Glomerular endothelial cell (primary cell): Measurements from ENCODE around the gene STAP2. TPM values are rescaled to one million over a fixed set of nuclear protein-coding genes. Genes with fewer than 3 reads are reported as not detected.
"Not testable (repeated sequence)": the region's sequence is repeated elsewhere in the genome, so short reads cannot be mapped to it uniquely, and the experiment has no call there.

Experiments
- DNase-seq: peaks from one replicate; pipeline ENCODE4 v3.0.0-alpha.2; 2011; ENCODE audit warnings: low read depth, low spot score; ENCODE audit errors: extremely low read depth
- total RNA-seq: library from RNA; depleted of rRNA; stranded (reverse); fragments of >200 nt; gene quantifications from 2 replicates; pipeline ENCODE4 v1.2.3, GENCODE V29; 2015

The STAP2 gene
- total RNA-seq, 1 donor from 2014 or later, result 29.3 TPM

- no peak for DNase-seq
Observed at GRCh38 chr19:4303819-4304537, 34.6 kb downstream of the STAP2 start.

GRCh38 chr19:4302243-4302640 is 36.4 kb downstream of the STAP2 start, which contains the start of gene TMIGD2:
TMIGD2 (minus strand) TSS chr19:4302389; CDS start chr19:4302385, 4 bp downstream.
- no peak for DNase-seq

GRCh38 chr19:4301590-4302242 is 36.9 kb downstream of the STAP2 start:
- DNase-seq, result no peak

DNA sequence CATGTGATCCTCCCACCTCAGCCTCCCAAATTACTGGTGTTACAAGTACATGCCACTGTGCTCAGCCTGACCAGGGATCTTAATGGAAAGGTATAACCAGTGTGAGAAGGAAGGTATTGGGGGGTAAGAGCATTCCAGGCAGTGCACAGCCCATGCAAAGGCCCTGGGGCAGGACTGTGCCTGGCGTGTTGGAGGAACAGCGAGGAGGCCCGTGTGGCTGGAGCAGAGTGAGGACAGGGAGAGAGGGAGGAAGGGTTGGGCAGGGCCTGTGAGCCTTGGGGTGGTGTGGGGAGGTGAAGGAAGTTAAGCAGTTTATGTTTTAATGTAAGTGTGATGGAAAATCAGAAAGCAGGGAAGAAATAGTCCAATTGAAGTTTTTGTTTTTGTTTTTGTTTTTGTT is 38.0 kb downstream of the STAP2 start:
- no peak for DNase-seq

- no peak for DNase-seq
Observed at GRCh38 chr19:4298810-4299550, 39.6 kb downstream of the STAP2 start.

DNA sequence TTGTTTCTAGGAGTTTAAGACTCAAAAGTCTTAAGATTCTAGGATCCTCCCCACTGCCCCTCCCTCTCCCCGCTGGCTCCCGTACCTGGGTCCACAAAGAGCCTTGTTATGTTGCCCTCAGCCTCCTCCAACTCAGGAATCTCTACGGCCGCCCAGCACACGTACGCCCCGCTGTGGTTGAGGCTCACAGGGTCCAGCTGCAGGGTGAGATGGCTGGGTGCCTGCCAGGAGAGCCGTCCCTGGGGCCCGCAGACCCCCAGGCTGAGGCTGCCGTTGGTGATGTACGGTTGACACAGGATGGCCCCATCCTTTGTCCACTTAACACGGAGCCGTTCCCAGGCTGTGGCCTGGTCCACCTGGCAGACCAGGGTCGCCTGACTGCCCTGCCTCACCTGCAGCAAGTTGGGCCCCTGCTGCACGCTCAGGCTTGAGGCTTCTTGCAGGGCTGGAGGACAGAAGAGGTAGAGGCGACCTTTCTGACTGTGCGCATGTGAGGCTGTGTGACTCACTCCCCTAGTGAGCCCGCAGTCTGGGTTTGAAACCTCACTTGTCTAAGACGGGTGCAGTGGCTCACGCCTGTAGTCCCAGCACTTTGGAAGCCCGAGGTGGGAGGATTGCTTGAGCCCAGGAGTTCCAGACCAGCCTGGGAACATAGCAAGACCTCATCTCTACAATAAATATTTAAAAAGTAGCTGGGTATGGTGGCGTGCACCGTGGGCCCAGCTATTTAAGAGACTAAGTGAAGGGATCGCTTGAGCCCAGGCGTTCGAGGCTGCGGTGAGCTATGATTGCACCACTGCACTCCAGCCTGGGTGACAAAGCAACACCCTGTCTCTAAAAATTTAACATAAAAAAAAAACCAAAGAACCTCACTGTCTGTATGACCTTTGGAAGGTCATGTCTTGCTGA is 40.5 kb downstream of the STAP2 start:
- no peak for DNase-seq

GRCh38 chr19:4295972-4296771 is 42.5 kb downstream of the STAP2 start:
- DNase-seq, result no peak

DNA sequence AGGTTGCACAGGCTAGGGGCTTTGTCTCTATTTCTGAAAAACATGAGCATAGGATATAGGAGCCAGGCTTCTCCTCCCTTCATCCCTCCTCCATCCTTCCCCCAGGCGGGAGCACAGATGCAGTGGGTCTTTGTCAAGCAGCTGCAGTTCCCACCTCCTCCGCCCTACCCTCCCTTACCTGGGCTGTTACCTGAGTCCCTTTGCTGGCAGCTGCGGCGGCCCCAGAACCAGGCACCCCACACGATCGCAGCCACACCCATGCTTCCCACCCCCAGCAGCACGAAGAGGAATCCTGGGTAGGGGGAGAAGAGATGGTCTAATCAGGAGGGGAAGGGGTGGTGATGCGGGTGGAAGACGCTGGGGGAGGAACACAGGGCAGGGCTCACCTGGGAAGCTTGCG is 44.2 kb downstream of the STAP2 start:
- DNase-seq, result no peak

DNA sequence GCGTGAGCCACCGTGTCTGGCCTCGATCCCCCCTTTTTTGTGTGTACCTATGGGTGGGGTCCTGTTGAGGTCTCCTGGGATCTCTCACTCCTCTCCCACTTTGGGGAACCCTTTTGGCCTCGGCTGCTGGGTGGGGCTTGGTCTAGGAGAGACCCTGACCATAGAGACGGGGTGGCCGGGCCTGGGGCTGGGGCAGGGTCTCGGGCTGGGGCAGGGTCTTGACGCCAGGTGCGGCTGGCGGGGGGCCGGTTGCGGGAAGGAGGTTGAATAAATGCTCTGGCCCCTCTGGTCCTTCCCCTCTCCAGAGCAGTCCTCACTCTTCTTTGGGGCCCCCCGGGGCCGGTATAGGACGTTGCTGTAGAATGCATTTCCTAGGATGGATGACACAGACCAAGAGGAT is 46.1 kb downstream of the STAP2 start:
- no peak for DNase-seq

DNA sequence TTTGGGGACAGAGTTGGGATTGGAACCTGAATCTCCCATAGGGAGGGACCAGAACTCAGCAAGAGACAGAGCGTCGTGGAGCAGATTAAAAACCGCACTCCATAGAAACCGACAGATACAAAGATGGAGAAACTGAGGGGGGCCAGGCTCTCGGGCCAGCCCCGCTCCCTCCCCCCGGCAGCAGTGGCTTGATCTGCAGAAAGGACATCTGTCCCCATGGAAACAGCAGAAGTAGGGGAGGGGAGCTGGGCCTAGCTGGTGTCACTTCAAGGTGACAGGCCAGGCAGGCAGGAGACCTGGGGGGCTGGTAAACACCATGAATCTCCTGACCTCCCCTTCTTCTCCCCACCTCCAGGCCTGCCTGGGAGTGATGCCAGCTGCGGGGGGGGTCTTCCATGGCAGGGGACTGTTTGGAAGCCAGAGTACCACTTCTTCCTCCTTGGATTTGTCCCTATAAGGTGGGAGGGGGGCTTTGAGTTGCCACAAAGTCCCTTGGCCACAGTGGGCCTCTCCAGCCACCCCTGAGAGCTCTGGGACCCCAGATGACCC is 47.4 kb downstream of the STAP2 start:
- DNase-seq, result no peak

GRCh38 chr19:4288091-4288777 is 50.4 kb downstream of the STAP2 start:
- DNase-seq, result no peak

DNA sequence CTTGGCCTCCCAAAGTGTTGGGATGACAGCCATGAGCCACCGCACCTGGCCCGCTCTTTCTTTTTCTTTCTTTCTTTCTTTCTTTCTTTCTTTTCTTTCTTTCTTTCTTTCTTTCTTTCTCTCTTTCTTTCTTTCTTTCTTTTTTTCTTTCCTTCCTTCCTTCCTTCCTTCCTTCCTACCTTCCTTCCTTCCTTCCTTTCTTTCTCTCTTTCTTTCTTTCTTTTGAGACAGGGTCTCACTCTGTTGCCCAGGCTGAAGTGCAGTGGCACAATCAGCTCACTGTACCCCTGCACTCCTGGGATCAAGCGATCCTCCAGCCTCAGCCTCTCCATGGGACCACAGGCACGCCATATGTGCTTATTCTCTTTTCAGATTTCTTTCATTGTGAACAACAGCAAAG is 52.5 kb downstream of the STAP2 start:
- DNase-seq, result not testable (repeated sequence)

GRCh38 chr19:4284974-4285373 is 53.7 kb downstream of the STAP2 start:
- no peak for DNase-seq

- no peak for DNase-seq
Observed at GRCh38 chr19:4284176-4284958, 54.3 kb downstream of the STAP2 start.

DNA sequence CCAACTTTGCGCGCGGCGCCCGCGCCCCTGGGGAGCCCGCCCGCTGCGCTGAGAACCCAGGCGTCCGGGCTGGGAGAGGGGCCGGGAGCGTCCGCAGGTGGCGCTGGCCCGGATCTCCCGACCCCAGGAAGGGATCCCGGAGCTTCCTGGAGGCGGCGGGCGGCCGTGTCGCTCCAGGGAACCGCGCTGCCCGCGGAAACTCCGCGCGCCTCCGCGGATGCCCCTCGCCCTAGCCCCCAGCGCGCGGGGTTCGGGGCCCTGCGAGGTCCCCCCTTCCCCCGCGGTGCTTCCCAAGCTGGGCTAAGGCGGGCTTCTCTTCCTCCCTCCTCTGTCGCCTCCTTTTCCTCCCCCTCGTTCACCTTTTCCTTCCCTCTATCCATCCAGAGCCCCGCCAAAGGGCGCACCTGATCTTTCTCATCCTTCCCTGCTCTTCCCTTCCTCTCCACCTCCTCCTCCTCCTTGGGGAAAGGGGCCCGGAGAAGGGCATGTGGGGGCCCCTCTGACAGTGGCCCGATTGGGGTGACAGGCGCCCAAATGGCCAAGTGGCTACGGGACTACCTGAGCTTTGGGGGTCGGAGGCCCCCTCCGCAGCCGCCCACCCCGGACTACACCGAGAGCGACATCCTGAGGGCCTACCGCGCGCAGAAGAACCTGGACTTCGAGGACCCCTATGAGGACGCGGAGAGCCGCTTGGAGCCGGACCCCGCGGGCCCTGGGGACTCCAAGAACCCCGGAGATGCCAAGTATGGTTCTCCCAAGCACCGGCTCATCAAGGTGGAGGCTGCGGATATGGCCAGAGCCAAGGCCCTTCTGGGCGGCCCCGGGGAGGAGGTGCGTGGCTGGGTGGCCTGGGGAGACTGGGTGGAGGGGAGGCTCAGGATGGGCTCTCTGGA is 58.9 kb downstream of the STAP2 start:
- no peak for DNase-seq

DNA sequence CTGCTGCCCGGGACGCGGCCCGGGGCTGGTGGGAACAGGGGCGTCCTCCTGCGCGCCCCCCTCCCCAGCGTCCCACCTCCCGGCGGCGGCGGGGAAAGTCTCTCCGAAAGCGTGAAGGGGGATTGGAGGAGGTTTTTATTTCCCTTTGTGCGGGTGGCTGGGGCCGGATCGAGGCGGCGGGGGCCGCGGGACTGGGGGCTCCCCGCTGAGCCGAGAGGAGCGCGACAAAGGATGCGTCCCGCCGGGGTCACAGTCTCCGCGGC is 59.4 kb downstream of the STAP2 start:
- no peak for DNase-seq

DNA sequence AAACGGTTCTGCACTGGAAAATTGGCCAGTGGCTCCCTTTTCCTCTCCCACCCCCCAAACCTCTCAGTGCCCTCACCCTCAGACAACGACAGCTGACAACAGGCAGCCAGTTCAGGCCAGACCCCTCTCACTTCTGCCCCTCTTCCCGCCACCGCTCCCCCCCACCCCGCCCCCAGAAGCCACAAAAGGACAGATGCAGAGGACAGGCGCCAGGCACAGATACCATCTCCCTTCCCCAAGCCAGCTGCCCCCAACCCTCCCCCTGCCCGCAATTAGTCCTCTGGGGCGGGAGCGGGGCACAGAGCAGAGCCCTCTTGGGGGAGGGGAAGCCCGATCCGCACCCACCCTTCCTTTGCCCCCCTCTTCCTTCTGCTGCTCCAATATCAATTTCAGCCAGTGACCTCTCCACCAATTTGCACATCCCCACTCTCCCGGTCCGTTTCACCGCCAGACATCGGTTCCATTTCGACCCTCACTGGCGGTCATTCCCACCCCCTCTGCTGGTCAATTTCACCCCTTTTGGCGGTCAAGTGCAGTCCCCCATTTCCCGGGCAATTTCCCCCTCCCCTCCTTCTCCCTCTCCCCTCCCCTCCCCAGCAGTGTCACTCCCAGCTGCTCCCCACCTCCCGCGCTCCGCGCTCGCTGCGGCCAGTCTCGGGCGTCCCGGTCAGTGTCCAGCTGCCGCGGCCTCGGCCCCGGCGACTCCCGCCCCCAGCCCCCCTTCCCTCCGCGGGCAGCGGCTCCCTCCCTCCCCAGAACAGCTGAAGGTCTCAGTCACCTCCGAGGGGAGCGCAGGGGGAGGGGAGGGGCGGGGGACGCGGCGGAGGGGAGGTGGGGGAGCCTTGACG is 60.0 kb downstream of the STAP2 start, which contains the start of gene SHD:
Gene SHD (plus strand): TSS at position 848 of the 848 bp plus-strand sequence. CDS start 798 bp downstream, outside the sequence.
- no peak for DNase-seq
